Measurements from ENCODE around the gene COL1A1.

Gene COL1A1

GRCh38 chr17:50141026-50141744, 60.2 kb downstream of the COL1A1 start:
- no peak for DNase-seq

- DNase-seq = peak; percentile 77
Observed at GRCh38 chr17:50139950-50140885, 61.2 kb downstream of the COL1A1 start.

GRCh38 chr17:50139185-50139783, 62.1 kb downstream of the COL1A1 start:
- no peak for DNase-seq

GRCh38 chr17:50137042-50137441, 64.4 kb downstream of the COL1A1 start:
- no peak for DNase-seq

GRCh38 chr17:50136096-50136687, 65.2 kb downstream of the COL1A1 start:
- no peak for DNase-seq

GRCh38 chr17:50135316-50136095, 65.9 kb downstream of the COL1A1 start:
- DNase-seq = no peak

GRCh38 chr17:50134206-50135110, 67.0 kb downstream of the COL1A1 start:
- peak; percentile 50 for DNase-seq

GRCh38 chr17:50133769-50134099, 67.7 kb downstream of the COL1A1 start:
- DNase-seq = no peak

Measured in fibroblast of skin of back (primary cell).